ENCODE data around the gene YDJC. TPM values are rescaled to one million over a fixed set of nuclear protein-coding genes. Genes with fewer than 3 reads are reported as not detected.

YDJC gene
- total and polyA plus RNA-seq, 2 of the 13 experiments (the other 11 are each of a cell fraction or from before 2014, with no cell fraction given) = 15.3 to 32.0 TPM

- TF ChIP-seq AHDC1 (CRISPR knock-in tag; IDR thresholded peaks at IDR 0.05; ENCODE audit: borderline replicate concordance) (0 out of 2 replicates have a peak, but pooled peaks have one; percentile 31), ZHX2 (IDR thresholded peaks at IDR 0.05; ENCODE audit: low read depth) (no peak), ZHX2 (CRISPR knock-in tag; IDR thresholded peaks at IDR 0.05; ENCODE audit: borderline replicate concordance) (no peak), XRCC5 (optimal IDR thresholded peaks at IDR 0.05; ENCODE audit: low read length) (peak; percentile 46), ZNF576 (CRISPR knock-in tag; IDR thresholded peaks at IDR 0.05) (no peak), ATF7 (IDR thresholded peaks at IDR 0.05) (no peak), ATF7 (CRISPR knock-in tag; IDR thresholded peaks at IDR 0.05) (no peak), FOSL2 (CRISPR knock-in tag; IDR thresholded peaks at IDR 0.05) (no peak), ZNF382 (CRISPR knock-in tag; IDR thresholded peaks at IDR 0.05; ENCODE audit: borderline replicate concordance) (no peak), JDP2 (CRISPR knock-in tag; IDR thresholded peaks at IDR 0.05; ENCODE audit: borderline replicate concordance) (no peak), RARA (CRISPR knock-in tag; IDR thresholded peaks at IDR 0.05) (no peak), NKX3-1 (CRISPR knock-in tag; IDR thresholded peaks at IDR 0.05) (no peak), ZNF550 (CRISPR knock-in tag; IDR thresholded peaks at IDR 0.05; ENCODE audit: borderline replicate concordance) (no peak), ZNF784 (CRISPR knock-in tag; IDR thresholded peaks at IDR 0.05; ENCODE audit: borderline replicate concordance) (no peak), SIN3A (IDR thresholded peaks at IDR 0.05; ENCODE audit: borderline replicate concordance, low read depth, low read length) (no peak; the same call in 1 of the 2 replicates), ZNF788 (CRISPR knock-in tag; IDR thresholded peaks at IDR 0.05; ENCODE audit: borderline replicate concordance) (no peak), RBFOX2 (IDR thresholded peaks at IDR 0.05; ENCODE audit: low read depth, low read length) (peak; percentile 89), RORA (CRISPR knock-in tag; IDR thresholded peaks at IDR 0.05) (no peak)
These were observed 27.7 kb upstream of the YDJC start (continued) for GRCh38 chr22:21657360-21658032.
